Liver (tissue), 3 donors: ENCODE data around the gene KCNA5.

ENCODE experiments used
- ATF3 ChIP-seq: IDR thresholded peaks from 2 replicates; pipeline ENCODE4 v1.6.1; 2016; ENCODE audit warnings: antibody characterized with exemption
- CTCF ChIP-seq: fragments of 150-350 bp; IDR thresholded peaks from 2 replicates; pipeline ENCODE4 v1.5.1; 2017; ENCODE audit warnings: improper control_type of control experiment, low read depth, low read length; ENCODE audit not compliant: missing input control
- MAX ChIP-seq: IDR thresholded peaks from 2 replicates; pipeline ENCODE4 v1.6.1; 2016; ENCODE audit warnings: antibody characterized with exemption
- donor health status: healthy.
- donor health status: healthy.

- TF ChIP-seq CTCF (no peak), MAX (no peak), ATF3 (no peak)
Measured at GRCh38 chr12:5026342-5026938, 17.2 kb upstream of the KCNA5 start.
